LNCaP clone FGC (cell line): ENCODE measurements around the gene VPS18.

ENCODE experiments used
- DNase-seq: peaks from one replicate; pipeline ENCODE4 v3.0.0-alpha.2; 2011; ENCODE audit warnings: low read depth
- H3K4me3 ChIP-seq: 2 replicates; pipeline ENCODE4 v1.5.1; 2011; ENCODE audit warnings: mild to moderate bottlenecking, low read depth, low read length, control low read depth
- CTCF ChIP-seq: IDR thresholded peaks from 2 replicates; pipeline ENCODE4 v1.5.1; 2012; ENCODE audit warnings: mild to moderate bottlenecking; ENCODE audit not compliant: control insufficient read depth, insufficient read depth; ENCODE audit errors: extremely low read depth

Gene VPS18

GRCh38 chr15:40934457-40934856 is 40.2 kb downstream of the VPS18 start:
- no peak for TF ChIP-seq CTCF
- DNase-seq = no peak
- H3K4me3 ChIP-seq = no peak overlapping the region

- DNase-seq = no peak
- TF ChIP-seq CTCF = no peak
- H3K4me3 ChIP-seq = no peak overlapping the region
These were observed 42.0 kb downstream of the VPS18 start for GRCh38 chr15:40936234-40936708.

- TF ChIP-seq CTCF = no peak
- DNase-seq = no peak
- H3K4me3 ChIP-seq = no peak overlapping the region
These were observed 42.7 kb downstream of the VPS18 start for GRCh38 chr15:40936709-40937666.

GRCh38 chr15:40937762-40938535 is 43.7 kb downstream of the VPS18 start:
- no peak overlapping the region for H3K4me3 ChIP-seq
- TF ChIP-seq CTCF = peak; percentile 89
- peak; percentile 92 for DNase-seq

- TF ChIP-seq CTCF = no peak
- H3K4me3 ChIP-seq = no peak overlapping the region
- DNase-seq = no peak
These were observed 44.3 kb downstream of the VPS18 start for GRCh38 chr15:40938536-40938870.

GRCh38 chr15:40940296-40940801 is 46.1 kb downstream of the VPS18 start:
- no peak for TF ChIP-seq CTCF
- no peak overlapping the region for H3K4me3 ChIP-seq
- no peak for DNase-seq
